ENCODE results near the gene PPM1L.

Gene PPM1L

DNA sequence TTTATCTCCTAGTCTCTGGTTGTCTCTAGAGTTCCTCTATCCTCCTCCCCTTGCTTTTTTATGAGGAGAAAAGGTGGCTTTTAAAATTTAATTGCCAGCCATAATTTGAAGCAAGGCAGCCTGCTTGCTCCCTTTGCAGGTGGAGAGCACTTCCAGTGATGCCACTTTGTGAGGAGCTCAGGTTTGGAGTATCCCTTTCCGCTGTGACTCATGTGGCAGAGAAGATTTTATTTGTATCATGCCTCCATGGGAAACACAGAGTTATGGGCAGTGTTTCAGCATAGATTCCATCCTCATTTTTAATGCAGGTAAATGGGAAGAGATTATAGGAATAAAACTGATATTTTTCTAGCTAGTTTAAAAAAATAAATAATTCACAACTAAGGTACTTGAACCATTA lies 7.0 kb downstream of the PPM1L start:
- no peak for DNase-seq (ENCODE audit: low read depth, low spot score)

DNA sequence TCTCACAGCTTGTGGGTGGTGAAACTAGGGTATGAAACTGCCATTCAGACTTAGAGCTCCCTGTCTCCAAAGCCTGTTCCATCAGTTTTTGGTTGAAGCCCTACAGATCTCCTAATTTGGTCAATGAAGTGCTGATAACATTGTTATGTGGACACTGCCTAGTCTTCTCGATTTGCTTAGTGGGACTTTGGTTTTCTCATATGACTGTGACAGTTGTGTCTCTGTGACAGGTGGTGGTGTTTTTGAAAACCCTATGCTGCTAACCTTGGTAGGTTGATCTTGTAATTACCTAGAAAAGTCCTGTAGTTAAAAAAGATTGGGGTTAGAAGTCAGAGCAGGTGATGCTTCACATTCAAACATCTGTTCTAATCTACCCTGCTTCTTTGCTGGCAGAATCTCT lies 9.2 kb downstream of the PPM1L start:
- DNase-seq (ENCODE audit: low read depth, low spot score) = no peak

DNA sequence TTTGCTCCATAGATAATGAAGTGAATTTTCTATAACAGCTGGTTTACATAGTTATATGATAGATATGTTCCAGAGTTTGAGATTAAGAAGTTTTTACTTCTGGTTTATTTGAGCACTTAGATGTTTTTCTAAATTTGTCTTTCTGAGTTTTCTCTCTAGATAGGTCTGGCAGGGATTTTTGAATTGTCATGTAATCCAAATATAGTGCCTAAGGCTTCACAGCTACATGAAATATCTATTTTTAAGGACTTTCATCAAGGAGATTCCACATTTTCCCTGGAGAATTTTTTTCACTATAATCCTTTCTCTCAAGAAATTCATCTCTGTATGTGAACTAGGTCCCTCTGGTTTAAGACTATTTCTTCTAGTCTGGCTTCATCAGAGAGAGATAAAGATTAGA lies 12.0 kb downstream of the PPM1L start:
- no peak for DNase-seq (ENCODE audit: low read depth, low spot score)

DNA sequence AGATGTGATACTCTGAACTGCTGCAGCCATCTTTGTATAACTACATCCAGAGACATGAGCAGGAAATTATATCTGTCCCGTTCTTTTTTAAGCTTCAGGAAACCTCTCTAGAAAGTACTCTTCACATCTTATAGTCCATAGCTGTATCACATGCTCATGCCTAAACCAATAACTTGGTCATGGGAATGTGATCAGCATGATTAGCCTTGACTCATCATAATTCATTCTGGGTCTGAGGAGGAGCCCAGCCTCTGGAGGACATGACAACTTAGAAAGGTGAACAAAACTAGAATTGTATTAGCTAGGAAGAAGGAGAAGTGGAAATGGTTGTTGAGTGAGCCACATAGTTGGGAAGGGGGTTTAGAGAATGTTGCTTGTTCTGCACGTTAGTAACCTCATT lies 12.9 kb downstream of the PPM1L start:
- DNase-seq (ENCODE audit: low read depth, low spot score) = no peak

DNA sequence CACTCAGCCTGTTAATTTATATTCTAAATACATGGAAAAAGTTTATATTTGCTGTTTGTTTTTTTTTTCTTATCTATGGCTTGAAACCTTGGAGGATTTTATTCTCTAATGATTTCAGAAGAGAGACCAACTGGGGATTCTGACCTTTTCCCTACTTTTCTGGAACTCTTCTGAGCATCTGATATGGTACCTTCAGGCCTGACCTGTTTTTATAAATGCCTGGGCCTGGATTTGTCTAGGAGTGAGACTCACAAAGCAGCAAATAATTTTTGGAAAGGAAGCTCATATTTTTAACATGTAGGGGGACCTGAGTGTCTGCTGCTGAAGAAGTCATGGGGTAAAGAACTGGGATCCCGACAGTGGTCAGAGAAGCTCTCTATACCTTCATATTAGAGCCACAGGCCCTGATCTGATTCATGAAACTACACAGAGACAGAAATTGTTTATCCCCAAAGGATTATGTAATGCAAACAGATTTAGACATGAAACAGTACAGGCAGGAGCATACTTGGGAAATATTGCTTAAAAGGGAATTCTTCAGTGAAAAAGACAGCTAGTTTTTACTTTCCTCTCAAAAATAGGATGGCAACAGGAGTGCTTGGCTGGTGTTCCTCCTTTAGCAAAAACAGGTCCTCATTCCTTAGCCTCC lies 15.9 kb downstream of the PPM1L start:
- DNase-seq (ENCODE audit: low read depth, low spot score) = no peak

DNA sequence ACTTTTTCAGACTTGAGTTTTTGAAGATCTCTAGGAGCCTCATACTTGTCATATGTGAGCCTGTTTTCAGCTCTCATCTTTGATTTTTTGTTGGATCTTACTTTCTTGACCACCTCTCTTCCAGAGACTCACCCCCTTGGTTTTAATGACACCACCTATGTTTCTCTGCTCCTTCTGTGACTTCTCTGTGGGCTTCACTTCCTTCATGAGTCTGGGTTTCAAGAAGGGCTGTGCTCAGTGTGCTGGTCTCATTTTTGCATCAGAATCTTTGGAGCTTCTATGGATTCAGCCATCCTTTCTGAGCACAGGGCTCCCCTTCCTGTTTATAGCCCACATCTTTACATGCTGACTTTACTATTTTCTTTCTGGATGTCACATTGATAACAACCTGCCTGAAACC lies 17.7 kb downstream of the PPM1L start:
- no peak for DNase-seq (ENCODE audit: low read depth, low spot score)

DNA sequence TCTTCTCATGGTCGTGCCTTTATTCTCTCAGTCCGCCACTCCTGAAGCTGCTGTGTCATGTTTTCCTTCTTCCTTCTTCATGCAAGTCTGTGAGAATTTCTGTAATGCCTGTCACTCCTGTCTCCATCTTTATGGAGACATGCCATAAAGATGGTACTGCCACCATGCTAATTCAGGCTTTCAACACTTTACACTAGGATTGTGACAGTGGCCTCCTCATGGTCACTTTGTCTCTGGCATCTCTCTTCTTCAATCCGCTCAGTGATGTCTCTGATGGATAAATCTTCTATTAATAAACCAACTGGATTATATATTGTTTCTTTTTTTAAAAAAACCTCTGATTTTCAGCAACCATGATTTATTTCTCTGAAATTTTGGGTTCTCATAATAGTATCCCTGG lies 18.1 kb downstream of the PPM1L start:
- DNase-seq (ENCODE audit: low read depth, low spot score) = no peak

DNA sequence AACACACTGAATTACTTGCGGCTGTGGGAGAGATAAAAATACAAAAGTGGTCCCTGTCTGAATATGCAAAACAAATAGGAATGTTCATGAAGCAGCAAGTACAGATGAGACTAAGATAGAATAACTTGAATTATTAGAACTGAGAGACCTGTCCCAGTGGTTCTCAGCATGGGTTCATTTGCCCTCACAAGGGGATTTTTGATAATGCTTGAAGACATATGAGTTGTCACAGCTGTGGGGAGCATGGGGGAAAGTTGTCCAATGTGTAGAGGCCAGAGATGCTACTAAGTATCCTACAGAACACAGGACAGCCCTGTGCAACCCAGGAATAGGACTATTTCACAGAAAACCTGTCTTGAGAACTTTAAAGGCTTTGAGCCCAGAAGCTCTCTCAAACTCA lies 22.4 kb downstream of the PPM1L start:
- DNase-seq (ENCODE audit: low read depth, low spot score) = no peak

DNA sequence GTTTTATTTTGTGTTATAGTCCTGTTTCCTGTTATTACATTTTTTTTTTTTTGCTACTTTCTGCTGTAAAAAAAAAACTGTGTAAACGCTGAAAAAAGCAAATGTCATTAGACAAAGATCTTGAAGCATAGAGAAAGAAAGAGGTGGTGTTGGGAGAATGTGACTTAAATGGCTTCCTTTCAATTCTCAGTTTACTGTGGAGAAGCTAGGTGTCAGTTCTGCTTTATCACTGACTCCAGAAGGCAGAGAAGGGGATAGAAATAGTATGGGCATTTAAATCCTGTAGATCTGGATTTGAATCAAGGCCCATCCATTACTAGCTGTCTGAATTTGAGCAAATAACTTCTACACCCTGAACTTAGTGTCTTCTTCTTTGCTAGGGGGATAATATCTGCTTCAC lies 23.0 kb downstream of the PPM1L start:
- DNase-seq (ENCODE audit: low read depth, low spot score) = no peak

DNA sequence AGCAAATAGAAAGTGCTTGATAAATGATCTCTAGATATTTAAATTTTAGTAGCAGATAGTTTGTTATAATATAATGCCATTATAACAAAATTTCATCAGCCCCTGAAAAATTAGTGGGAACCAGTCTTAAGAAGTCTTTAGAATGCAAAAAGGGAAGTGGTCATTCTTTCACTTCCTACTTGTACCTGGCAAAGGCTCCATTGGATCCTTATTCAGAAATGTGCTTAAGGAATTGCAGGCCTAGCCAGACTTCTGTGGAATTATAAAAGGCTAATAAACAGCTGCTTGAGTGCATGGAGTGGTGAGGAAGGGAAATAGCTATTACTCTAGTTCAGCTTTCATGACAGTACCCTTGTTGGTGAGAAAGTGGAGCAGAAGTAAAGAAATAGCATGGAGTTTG lies 24.2 kb downstream of the PPM1L start:
- DNase-seq (ENCODE audit: low read depth, low spot score) = no peak

DNA sequence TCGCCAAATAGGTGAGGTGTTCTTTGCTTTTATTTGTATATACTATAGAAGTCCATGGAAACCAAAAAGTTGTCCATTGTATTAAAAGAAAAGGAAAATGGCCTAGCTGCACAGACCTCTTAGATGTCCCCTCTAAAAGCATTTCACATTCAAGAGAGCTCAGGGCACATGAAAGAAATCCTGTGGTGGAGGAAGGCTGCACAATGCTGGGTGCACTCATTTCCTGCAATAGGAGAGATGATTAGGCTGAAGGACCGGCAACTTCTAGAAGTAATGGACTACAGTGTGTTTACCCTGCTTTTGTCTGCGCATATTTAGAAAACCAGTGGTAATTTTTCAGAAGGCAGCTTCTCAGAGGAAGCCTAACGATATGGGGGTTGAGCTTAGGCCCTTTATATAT lies 25.4 kb downstream of the PPM1L start:
- DNase-seq (ENCODE audit: low read depth, low spot score) = no peak

DNA sequence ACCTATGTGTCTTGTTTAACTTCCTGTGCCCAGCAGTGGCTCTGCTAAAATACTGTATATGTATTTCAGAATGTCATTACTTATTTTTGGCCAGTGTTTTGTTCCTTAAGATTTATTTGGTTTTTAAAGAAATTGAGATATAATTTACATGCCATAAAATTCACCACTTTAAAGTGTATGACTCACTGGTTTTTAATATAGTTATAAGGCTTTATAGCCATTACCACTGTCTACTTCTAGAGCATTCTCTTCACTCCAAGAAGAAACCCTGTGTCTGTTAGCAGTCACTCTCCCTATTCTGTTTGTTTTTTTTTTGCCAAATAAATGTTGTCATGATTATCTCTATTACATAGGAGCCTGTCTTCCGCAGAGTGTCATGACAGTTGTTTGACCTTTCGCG lies 25.8 kb downstream of the PPM1L start:
- no peak for DNase-seq (ENCODE audit: low read depth, low spot score)

DNA sequence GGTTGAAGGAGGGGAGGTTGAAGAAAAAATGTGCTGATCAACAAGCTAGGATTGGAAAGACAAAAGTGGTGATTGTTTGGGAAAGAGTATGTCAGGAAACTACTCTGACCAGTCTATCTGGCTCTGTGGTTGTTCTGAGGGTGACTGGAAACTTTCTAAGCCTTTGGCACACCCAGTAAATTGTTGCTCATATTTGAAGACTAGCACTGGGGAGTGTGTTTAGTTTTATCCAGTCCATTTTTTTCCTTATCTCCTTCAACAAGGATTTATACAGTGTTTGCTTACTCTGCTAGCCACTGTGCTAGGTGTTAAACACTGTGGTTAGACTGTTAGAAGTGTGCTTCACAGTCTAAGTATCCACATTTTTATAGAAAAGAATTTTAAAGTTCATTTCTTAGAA lies 28.8 kb downstream of the PPM1L start:
- no peak for DNase-seq (ENCODE audit: low read depth, low spot score)

DNA sequence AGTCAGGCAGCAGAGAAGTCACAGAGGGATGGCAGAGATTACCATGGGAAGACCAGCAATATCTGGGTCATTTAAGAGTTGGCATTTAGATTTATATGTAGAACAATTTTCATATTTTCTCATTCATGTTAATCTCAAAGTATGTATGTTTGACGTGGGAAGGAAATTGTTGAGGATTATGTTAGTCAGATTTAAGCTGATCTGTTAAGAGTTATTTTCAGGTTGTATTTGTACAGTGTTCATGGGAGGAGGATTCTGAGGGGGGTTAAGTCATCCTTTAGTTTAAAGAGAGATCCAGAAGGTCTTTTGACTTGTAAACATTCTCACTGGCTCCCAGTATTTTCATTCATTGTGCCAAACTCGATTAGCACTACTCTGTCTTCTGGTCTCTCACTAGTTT lies 34.7 kb downstream of the PPM1L start:
- DNase-seq (ENCODE audit: low read depth, low spot score) = no peak

DNA sequence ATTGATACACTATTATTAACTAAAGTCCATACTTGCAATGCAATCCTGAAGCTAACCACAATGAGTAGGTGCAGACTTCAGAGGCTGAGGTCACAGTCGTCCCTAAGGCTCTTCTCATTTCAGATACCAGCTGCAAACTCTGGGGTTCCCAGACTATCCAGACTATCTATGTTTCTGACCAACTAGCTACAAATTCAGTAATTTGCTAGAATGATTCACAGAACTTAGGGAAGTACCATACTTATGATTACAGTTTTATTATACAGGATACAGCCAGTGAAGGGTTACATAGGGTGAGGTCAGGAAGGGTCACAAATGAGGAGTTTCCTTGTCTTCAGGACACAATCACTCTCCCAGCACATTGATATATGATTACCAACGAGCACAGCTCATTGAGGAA lies 36.5 kb downstream of the PPM1L start:
- no peak for DNase-seq (ENCODE audit: low read depth, low spot score)

DNA sequence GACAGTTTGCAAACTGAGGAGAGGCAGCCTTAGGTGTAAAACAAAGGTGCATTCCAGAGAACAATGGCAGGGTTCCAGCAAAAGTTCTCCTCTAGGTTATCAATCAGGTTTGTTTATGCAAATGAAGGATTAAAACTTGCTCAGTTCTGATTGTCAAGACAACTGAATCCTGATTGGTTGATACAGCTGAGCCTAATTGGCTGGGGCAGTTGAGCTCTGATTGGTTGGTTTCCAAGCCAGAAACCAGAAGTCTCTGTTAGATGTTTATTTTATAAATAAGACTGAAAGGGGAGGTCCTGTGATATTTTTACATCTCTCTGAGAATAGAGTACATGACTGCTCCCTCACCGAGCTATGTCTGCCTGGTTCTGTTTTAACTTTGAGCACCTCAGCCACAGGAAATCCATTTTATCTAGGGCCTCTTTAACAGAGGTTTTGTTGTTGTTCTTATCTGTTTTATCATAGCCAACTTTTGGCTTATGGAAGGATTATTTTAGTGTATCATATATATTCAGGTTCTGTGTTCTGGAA lies 37.8 kb downstream of the PPM1L start:
- DNase-seq (ENCODE audit: low read depth, low spot score) = no peak

DNA sequence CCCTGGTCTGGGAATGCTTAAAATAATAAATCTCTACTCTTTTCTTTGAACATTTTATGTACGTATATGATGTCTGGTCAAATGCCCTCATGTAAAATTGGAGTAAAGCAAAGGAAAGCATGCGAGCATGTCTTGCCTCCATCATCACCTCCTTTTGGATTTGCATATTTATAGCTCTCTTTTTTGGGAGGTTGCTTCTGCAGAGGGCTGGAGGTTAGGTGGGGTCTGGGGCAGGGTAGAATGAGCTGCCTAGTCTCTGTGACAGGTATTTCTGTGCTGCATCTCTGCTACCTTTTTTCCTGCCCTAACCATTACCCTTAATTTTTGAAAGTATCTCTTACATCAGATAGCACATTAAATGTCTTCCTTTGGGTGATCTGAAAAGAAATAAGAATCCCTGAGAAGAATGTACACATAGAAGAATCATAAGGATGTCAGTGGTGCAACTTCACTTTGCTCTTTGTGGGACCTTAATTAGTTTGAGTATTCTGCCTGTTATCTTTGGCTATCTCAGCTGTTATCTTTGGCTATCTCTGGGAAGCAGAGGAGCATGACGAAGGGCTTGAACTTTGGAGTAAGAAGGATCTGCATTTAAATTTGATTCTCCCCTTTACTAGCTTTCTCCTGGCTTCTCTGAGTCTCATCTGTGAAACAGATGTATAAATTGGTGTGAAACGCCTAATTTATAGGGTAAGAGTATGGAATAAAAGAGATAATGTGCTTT lies 40.2 kb downstream of the PPM1L start:
- DNase-seq (ENCODE audit: low read depth, low spot score) = no peak

DNA sequence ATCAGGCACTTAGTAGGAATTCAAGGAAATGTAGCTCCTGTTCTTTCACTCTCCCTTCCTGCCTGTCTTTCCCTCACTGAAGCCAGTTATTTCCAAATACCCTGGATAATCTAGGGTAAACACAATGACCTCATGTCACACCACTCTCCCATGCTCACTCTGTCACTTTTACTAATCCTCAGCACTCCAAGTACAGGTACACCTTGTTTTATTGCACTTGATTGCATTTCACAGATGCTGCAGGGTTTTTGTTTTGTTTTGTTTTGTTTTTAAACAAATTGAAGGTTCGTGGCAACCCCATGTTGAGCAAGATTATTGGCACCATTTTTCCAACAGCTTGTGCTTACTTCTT lies 40.8 kb downstream of the PPM1L start:
- no peak for DNase-seq (ENCODE audit: low read depth, low spot score)

DNA sequence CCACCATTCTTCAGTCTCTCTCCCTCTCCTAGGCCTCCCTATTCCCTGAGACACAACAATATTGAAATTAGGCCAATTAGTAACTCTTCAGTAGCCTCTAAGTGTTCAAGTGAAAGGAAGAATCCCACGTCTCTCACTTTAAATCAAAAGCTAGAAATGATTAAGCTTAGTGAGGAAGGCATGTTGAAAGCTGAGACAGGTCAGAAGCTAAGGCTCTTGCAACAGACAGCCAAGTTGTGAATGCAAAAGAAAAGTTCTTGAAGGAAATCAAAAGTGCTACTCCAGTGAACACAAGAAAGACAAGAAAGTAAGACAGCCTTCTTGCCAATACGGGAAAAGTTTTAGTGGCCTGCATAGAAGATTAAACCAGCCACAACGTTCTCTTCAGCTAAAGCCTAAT lies 41.3 kb downstream of the PPM1L start:
- DNase-seq (ENCODE audit: low read depth, low spot score) = no peak

DNA sequence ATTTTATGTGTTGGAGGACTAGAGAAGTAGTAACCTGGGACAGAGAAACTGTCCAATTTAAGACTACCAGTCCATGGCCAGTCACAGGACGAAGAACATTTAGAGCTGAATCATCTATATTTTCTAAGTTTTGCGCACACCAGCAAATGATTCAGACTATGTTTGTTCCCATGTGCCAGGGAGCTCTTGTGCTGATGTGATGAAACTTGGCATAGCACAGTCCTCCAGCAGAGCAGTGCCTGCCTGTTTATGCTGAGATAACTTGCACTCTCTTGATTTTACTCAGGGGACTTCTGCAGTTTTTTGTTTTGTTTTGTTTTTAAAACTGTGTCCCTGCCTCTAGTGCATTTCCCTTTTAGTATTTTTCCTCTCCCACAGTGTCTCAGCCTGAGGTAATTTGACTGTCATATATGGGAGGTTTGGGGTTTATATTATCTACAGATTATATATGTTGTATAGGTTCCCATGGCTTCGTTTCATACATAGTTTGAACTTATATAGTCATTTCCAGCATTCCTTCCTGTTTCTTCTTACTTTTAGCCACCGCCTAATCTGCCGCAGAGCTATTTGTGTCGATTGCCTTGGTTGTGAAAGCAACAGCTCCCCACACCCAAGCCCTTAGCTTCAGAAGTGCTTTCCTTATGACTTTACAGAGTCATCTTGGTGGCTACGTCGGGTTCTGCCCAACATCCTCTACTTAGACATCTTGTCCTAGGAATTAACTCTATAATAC lies 45.5 kb downstream of the PPM1L start:
- DNase-seq (ENCODE audit: low read depth, low spot score) = no peak

DNA sequence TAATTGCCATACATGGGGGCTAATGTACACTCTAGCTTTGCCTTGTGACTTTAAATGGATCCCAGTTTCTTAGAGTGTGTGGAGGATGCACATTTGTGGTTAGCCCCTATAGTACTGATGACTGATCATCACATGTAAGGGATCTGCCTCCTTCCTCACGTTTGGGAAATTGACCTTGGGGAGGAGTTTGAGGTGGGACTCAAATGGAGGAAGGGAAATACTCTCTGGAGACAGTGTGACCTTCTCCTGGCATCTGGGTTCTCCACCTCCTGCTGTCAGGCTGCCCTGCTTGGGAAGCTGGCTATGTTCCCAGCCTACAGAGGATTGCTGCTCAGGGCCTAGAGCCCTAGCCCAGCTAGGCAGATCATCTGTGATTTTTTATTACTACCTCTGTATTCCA lies 48.7 kb downstream of the PPM1L start:
- DNase-seq (ENCODE audit: low read depth, low spot score) = no peak

DNA sequence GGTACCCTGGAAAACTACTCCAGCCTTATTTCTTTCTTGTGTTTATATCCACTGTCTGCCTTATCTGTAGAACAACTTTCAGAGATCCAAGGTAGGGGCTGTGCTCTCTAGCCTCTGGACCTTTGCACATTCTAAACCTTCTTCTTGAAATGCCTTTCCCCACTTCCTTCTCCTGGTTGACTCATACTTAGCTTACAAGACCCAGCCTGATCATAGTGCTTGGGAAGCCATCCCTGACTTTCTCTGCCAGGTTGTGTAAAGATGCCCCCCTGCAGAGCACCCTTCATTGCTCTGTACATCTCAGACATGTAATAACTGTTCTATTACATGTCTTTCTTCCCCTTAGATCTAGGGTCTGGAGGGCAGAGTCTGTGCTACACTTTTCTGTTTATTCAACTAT lies 50.1 kb downstream of the PPM1L start:
- no peak for DNase-seq (ENCODE audit: low read depth, low spot score)

DNA sequence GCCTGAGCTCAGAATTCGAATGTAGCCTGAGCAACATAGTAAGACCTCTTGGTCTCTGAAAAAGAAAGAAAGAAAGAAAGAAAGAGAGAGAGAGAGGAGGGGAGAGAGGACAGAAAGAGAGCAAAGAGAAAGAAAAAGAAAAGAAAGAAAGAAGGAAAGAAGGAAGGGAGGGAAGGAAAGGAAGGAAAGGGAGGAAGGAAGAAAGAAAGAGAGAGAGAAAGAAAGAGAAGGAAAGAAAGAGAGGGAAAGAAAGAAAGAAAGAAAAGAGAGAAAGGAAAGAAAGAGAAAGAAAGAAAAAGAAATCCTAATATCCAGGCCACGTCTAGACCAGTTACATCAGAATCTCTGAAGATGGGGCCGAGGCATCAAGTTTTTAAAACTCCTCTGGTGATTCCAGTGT lies 50.7 kb downstream of the PPM1L start:
- no peak for DNase-seq (ENCODE audit: low read depth, low spot score)
